ENCODE measurements around the gene PPP1R3A.

The PPP1R3A gene

GRCh38 chr7:113890331-113891030 lies 28.3 kb downstream of the PPP1R3A start:
- TF ChIP-seq EGR1 (IDR thresholded peaks at IDR 0.05) (no peak), CEBPB (IDR thresholded peaks at IDR 0.05) (no peak), ZBTB7A (IDR thresholded peaks at IDR 0.05; ENCODE audit: low read depth) (no peak), YY1 (IDR thresholded peaks at IDR 0.05; ENCODE audit: low read depth) (no peak), CREB1 (IDR thresholded peaks at IDR 0.05; ENCODE audit: low read depth) (no peak)
- TF ChIP-seq, protein P1, sequence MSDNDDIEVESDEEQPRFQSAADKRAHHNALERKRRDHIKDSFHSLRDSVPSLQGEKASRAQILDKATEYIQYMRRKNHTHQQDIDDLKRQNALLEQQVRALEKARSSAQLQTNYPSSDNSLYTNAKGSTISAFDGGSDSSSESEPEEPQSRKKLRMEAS (IDR thresholded peaks at IDR 0.05) = no peak
- TF ChIP-seq, protein P2, sequence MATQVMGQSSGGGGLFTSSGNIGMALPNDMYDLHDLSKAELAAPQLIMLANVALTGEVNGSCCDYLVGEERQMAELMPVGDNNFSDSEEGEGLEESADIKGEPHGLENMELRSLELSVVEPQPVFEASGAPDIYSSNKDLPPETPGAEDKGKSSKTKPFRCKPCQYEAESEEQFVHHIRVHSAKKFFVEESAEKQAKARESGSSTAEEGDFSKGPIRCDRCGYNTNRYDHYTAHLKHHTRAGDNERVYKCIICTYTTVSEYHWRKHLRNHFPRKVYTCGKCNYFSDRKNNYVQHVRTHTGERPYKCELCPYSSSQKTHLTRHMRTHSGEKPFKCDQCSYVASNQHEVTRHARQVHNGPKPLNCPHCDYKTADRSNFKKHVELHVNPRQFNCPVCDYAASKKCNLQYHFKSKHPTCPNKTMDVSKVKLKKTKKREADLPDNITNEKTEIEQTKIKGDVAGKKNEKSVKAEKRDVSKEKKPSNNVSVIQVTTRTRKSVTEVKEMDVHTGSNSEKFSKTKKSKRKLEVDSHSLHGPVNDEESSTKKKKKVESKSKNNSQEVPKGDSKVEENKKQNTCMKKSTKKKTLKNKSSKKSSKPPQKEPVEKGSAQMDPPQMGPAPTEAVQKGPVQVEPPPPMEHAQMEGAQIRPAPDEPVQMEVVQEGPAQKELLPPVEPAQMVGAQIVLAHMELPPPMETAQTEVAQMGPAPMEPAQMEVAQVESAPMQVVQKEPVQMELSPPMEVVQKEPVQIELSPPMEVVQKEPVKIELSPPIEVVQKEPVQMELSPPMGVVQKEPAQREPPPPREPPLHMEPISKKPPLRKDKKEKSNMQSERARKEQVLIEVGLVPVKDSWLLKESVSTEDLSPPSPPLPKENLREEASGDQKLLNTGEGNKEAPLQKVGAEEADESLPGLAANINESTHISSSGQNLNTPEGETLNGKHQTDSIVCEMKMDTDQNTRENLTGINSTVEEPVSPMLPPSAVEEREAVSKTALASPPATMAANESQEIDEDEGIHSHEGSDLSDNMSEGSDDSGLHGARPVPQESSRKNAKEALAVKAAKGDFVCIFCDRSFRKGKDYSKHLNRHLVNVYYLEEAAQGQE (IDR thresholded peaks at IDR 0.05; ENCODE audit: low read depth) = no peak

GRCh38 chr7:113883096-113883495 lies 35.7 kb downstream of the PPP1R3A start:
- no peak for TF ChIP-seq NFIC (IDR thresholded peaks at IDR 0.05)
- TF ChIP-seq ZBTB7A (IDR thresholded peaks at IDR 0.05; ENCODE audit: low read depth) = no peak
- TF ChIP-seq TEAD4 (IDR thresholded peaks at IDR 0.05) = no peak
- TF ChIP-seq, protein P1 (IDR thresholded peaks at IDR 0.05) = no peak
- no peak for TF ChIP-seq FOXM1 (IDR thresholded peaks at IDR 0.05; ENCODE audit: borderline replicate concordance, low read depth)
- no peak for TF ChIP-seq USF1 (IDR thresholded peaks at IDR 0.05)
- no peak for TF ChIP-seq TCF12 (IDR thresholded peaks at IDR 0.05; ENCODE audit: low read depth)
- TF ChIP-seq EP300 (IDR thresholded peaks at IDR 0.05; ENCODE audit: borderline replicate concordance) = no peak
- no peak for TF ChIP-seq RAD21 (IDR thresholded peaks at IDR 0.05; ENCODE audit: low read depth)
- no peak for TF ChIP-seq YY1 (IDR thresholded peaks at IDR 0.05; ENCODE audit: low read depth)
- TF ChIP-seq, protein P2 (IDR thresholded peaks at IDR 0.05; ENCODE audit: low read depth) = no peak
- no peak for TF ChIP-seq TAF1 (IDR thresholded peaks at IDR 0.05; ENCODE audit: low read depth)

- TF ChIP-seq, protein P2 (IDR thresholded peaks at IDR 0.05; ENCODE audit: low read depth) = no peak
- TF ChIP-seq ZBTB7A (IDR thresholded peaks at IDR 0.05; ENCODE audit: low read depth) (no peak), EP300 (IDR thresholded peaks at IDR 0.05; ENCODE audit: borderline replicate concordance) (no peak), USF1 (IDR thresholded peaks at IDR 0.05) (no peak), NFIC (IDR thresholded peaks at IDR 0.05) (no peak), EGR1 (IDR thresholded peaks at IDR 0.05) (no peak), TEAD4 (IDR thresholded peaks at IDR 0.05) (no peak), FOXM1 (IDR thresholded peaks at IDR 0.05; ENCODE audit: borderline replicate concordance, low read depth) (no peak), YY1 (IDR thresholded peaks at IDR 0.05; ENCODE audit: low read depth) (no peak), TAF1 (IDR thresholded peaks at IDR 0.05; ENCODE audit: low read depth) (no peak), TCF12 (IDR thresholded peaks at IDR 0.05; ENCODE audit: low read depth) (no peak), RAD21 (IDR thresholded peaks at IDR 0.05; ENCODE audit: low read depth) (no peak), CEBPB (IDR thresholded peaks at IDR 0.05) (no peak), CREB1 (IDR thresholded peaks at IDR 0.05; ENCODE audit: low read depth) (no peak)
- TF ChIP-seq, protein P1 (IDR thresholded peaks at IDR 0.05) = no peak
Observed at GRCh38 chr7:113880559-113880958, 38.2 kb downstream of the PPP1R3A start.

DNA sequence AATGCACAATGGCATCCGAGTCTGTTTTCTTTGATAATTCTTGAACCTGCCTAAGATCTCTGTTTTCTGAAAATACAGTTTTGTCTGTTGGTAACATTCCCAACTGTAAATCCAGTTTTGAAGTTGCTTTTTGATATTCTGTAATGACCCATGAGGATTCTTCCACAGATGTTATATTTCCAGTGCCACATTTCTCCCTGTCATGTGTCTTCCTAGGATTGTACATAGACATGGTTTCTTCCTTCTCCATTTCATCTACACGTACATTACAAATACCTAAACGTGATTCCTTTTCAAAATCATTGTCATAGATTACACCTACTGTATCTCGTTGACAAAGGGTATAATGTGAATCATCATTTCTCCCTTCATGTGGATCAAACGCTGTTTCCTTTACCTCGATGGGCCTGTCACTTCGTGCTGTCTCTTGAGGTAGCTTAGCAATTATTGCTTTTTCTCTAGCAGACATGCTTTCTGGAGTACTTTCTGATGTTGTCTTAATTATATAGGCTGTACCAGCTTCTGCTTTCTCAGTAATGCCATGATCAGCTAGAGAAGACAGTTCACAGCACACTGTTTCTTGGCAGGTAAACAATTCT lies 40.3 kb downstream of the PPP1R3A start:
- TF ChIP-seq ZBTB7A (IDR thresholded peaks at IDR 0.05; ENCODE audit: low read depth) = no peak
- TF ChIP-seq, protein P1 (IDR thresholded peaks at IDR 0.05) = no peak
- TF ChIP-seq EGR1 (IDR thresholded peaks at IDR 0.05) = no peak
- no peak for TF ChIP-seq EP300 (IDR thresholded peaks at IDR 0.05; ENCODE audit: borderline replicate concordance)
- TF ChIP-seq USF1 (IDR thresholded peaks at IDR 0.05) = no peak
- no peak for TF ChIP-seq TAF1 (IDR thresholded peaks at IDR 0.05; ENCODE audit: low read depth)
- no peak for TF ChIP-seq CEBPB (IDR thresholded peaks at IDR 0.05)
- TF ChIP-seq NFIC (IDR thresholded peaks at IDR 0.05) = no peak
- no peak for TF ChIP-seq FOXM1 (IDR thresholded peaks at IDR 0.05; ENCODE audit: borderline replicate concordance, low read depth)
- no peak for TF ChIP-seq RAD21 (IDR thresholded peaks at IDR 0.05; ENCODE audit: low read depth)
- no peak for TF ChIP-seq TCF12 (IDR thresholded peaks at IDR 0.05; ENCODE audit: low read depth)
